Measurements from ENCODE around the gene LIME1. TPM values are rescaled to one million over a fixed set of nuclear protein-coding genes. Genes with fewer than 3 reads are reported as not detected.
"Not testable (repeated sequence)": the region's sequence is repeated elsewhere in the genome, so short reads cannot be mapped to it uniquely, and the experiment has no call there.

LIME1 gene
- total RNA-seq, 4 donors from 2014 or later: 12.2 to 36.5 (median 16.9) TPM

- Histone ChIP-seq H3K36me3 (peaks cover 9% of the 10 kb centered on the region), H3K4me1 (peaks cover 25% of the 10 kb centered on the region), H3K27ac (no peak overlapping the region), H3K27me3 (no peaks in the 10 kb centered on the region), H3K9me3 (no peaks in the 10 kb centered on the region), H3K4me3 (no peak overlapping the region)
- no peak for TF ChIP-seq POLR2A (IDR thresholded peaks at IDR 0.05)
- TF ChIP-seq POLR2AphosphoS5 (IDR thresholded peaks at IDR 0.05): no peak
- TF ChIP-seq, protein P1, sequence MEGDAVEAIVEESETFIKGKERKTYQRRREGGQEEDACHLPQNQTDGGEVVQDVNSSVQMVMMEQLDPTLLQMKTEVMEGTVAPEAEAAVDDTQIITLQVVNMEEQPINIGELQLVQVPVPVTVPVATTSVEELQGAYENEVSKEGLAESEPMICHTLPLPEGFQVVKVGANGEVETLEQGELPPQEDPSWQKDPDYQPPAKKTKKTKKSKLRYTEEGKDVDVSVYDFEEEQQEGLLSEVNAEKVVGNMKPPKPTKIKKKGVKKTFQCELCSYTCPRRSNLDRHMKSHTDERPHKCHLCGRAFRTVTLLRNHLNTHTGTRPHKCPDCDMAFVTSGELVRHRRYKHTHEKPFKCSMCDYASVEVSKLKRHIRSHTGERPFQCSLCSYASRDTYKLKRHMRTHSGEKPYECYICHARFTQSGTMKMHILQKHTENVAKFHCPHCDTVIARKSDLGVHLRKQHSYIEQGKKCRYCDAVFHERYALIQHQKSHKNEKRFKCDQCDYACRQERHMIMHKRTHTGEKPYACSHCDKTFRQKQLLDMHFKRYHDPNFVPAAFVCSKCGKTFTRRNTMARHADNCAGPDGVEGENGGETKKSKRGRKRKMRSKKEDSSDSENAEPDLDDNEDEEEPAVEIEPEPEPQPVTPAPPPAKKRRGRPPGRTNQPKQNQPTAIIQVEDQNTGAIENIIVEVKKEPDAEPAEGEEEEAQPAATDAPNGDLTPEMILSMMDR (IDR thresholded peaks at IDR 0.05): no peak
- TF ChIP-seq EP300 (IDR thresholded peaks at IDR 0.05): no peak
- WGBS: 41% methylated on average over 16 of the region's 20 CpGs
- peak in 1 of 2 donors; percentile 64 for DNase-seq (ENCODE audit: low spot score in 2 of 2)
Observed at GRCh38 chr20:63772781-63773518, 36.5 kb downstream of the LIME1 start.

- H3K27ac ChIP-seq: no peak overlapping the region
- no peaks in the 10 kb centered on the region for H3K9me3 ChIP-seq
- no peak for DNase-seq (ENCODE audit: low spot score in 2 of 2)
- H3K36me3 ChIP-seq: peaks cover 6% of the 10 kb centered on the region
- no peak for TF ChIP-seq POLR2A (IDR thresholded peaks at IDR 0.05)
- TF ChIP-seq, protein P1 (IDR thresholded peaks at IDR 0.05): no peak
- no peak for TF ChIP-seq POLR2AphosphoS5 (IDR thresholded peaks at IDR 0.05)
- no peak for TF ChIP-seq EP300 (IDR thresholded peaks at IDR 0.05)
- WGBS: 75% methylated on average over 19 of the region's 33 CpGs
- H3K4me3 ChIP-seq: no peak overlapping the region
- H3K4me1 ChIP-seq: peaks cover 25% of the 10 kb centered on the region
- no peaks in the 10 kb centered on the region for H3K27me3 ChIP-seq
Observed at GRCh38 chr20:63773571-63774241, 37.2 kb downstream of the LIME1 start.

GRCh38 chr20:63774306-63774705, 37.8 kb downstream of the LIME1 start:
- H3K4me3 ChIP-seq: peak overlapping the region; percentile 10
- no peaks in the 10 kb centered on the region for H3K27me3 ChIP-seq
- peaks cover 25% of the 10 kb centered on the region for H3K4me1 ChIP-seq
- no peaks in the 10 kb centered on the region for H3K36me3 ChIP-seq
- TF ChIP-seq, protein P1 (IDR thresholded peaks at IDR 0.05): no peak
- TF ChIP-seq POLR2AphosphoS5 (IDR thresholded peaks at IDR 0.05): no peak
- no peak for TF ChIP-seq POLR2A (IDR thresholded peaks at IDR 0.05)
- TF ChIP-seq EP300 (IDR thresholded peaks at IDR 0.05): no peak
- H3K27ac ChIP-seq: no peak overlapping the region
- WGBS: 63% methylated on average over 15 of the region's 15 CpGs
- DNase-seq (ENCODE audit: low spot score in 2 of 2): no peak
- no peaks in the 10 kb centered on the region for H3K9me3 ChIP-seq

- WGBS: 15% methylated on average over 26 of the region's 67 CpGs
- no peaks in the 10 kb centered on the region for H3K36me3 ChIP-seq
- H3K27ac ChIP-seq: no peak overlapping the region
- no peaks in the 10 kb centered on the region for H3K9me3 ChIP-seq
- H3K4me1 ChIP-seq: peaks cover 25% of the 10 kb centered on the region
- TF ChIP-seq EP300 (IDR thresholded peaks at IDR 0.05) (no peak), POLR2A (IDR thresholded peaks at IDR 0.05) (no peak), POLR2AphosphoS5 (IDR thresholded peaks at IDR 0.05) (no peak)
- TF ChIP-seq, protein P1 (IDR thresholded peaks at IDR 0.05): peak; percentile 36 to 69
- DNase-seq (ENCODE audit: low spot score in 2 of 2): peak in 1 of 2 donors; percentile 72
- peak overlapping the region; percentile 10 for H3K4me3 ChIP-seq
- no peaks in the 10 kb centered on the region for H3K27me3 ChIP-seq
Observed at GRCh38 chr20:63775096-63775978, 38.9 kb downstream of the LIME1 start.

DNA sequence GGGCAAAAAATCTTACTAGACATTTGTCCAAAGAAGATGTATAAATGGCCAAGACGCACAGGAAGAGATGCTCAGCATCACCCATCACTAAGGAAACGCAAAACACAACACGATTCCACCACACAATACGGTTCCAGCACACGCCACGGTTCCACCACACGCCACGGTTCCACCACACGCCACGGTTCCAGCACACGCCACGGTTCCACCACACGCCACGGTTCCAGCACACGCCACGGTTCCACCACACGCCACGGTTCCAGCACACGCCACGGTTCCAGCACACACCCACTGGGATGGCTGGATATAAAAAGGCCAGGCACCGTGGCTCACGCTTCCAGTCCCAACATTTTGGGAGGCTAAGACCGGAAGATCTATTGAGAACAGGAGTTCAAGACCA, 40.4 kb downstream of the LIME1 start:
- H3K27ac ChIP-seq; H3K4me3 ChIP-seq; DNase-seq (ENCODE audit: low spot score in 2 of 2); H3K9me3 ChIP-seq; H3K36me3 ChIP-seq; H3K27me3 ChIP-seq: not testable (repeated sequence)
- H3K4me1 ChIP-seq: peaks cover 25% of the 10 kb centered on the region
- 95% methylated on average over 23 of the region's 23 CpGs for WGBS

Measured in suprapubic skin (tissue), 4 donors.